Measurements from ENCODE around the gene CBX7. TPM values are rescaled to one million over a fixed set of nuclear protein-coding genes. Genes with fewer than 3 reads are reported as not detected.
A peak's percentile ranks its signal among the peaks of the same experiment; 100 is the strongest.

CBX7 gene
- total RNA-seq, 4 donors from 2014 or later, result 4.7 to 56.1 (median 19.5) TPM

DNA sequence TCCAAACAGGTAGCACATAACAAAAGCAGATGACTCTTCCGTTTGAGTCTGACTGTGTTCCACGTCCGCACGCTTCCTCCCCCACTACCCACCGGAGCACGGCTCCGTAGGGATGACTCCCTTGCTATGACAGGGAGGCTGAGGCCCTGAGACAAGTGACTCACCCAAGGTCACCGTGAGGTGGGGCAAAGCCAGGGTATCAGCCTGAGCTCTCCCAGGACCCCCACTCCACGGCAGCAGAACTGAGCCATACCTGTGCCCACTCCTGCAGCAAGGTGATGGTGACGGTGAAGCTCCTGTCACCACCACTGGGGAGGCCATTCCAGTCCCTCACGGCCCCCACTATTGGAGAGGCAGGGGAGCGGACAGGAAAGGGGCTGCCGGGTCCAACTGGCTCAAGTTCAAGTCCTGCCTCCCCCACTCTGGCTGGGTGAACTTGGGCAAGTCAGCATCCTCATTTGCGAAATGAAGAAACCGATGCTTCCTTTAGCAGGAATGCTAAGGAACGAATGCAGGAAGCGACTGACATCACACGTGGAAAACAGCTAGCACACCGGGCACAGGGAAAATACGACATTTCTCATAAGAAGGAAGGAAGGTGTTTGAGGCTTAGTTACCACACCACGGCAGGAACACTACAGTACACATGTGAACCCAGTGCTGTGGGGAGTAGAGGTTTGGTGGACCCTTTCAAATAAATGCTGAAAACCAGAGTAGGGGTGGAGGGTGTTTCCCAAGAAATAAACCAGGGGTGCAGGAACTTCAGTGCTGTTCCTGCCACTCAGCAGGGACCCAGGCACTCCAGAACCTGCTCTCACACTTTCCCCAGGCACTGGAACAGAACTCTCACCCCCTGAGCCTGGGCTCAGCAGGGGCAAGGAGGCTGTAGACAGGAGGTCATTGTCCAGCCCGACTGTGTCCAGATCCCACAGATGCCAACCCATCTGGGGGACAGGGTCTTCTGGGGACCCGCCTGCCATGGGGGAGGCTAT lies 32.4 kb upstream of the CBX7 start:
- H3K4me3 ChIP-seq, result no peak overlapping the region
- H3K9me3 ChIP-seq, result peaks cover 0 to 5% (median 0%) of the 10 kb centered on the region in 3 donors
- H3K4me1 ChIP-seq, result peaks cover 6 to 21% (median 8%) of the 10 kb centered on the region in 3 donors
- DNase-seq, result no peak
- no peak for TF ChIP-seq POLR2A (IDR thresholded peaks at IDR 0.05)
- TF ChIP-seq CTCF (IDR thresholded peaks at IDR 0.05), result no peak
- H3K36me3 ChIP-seq, result no peaks in the 10 kb centered on the region
- peak overlapping the region; percentile 22 to 82 (median 70) for H3K27ac ChIP-seq
- H3K27me3 ChIP-seq, result no peaks in the 10 kb centered on the region
- intact Hi-C loops (cut with DNase I), result no loop called here
- 73 to 75% methylated on average over 16 to 21 of the region's 23 CpGs for WGBS, 2 donors

DNA sequence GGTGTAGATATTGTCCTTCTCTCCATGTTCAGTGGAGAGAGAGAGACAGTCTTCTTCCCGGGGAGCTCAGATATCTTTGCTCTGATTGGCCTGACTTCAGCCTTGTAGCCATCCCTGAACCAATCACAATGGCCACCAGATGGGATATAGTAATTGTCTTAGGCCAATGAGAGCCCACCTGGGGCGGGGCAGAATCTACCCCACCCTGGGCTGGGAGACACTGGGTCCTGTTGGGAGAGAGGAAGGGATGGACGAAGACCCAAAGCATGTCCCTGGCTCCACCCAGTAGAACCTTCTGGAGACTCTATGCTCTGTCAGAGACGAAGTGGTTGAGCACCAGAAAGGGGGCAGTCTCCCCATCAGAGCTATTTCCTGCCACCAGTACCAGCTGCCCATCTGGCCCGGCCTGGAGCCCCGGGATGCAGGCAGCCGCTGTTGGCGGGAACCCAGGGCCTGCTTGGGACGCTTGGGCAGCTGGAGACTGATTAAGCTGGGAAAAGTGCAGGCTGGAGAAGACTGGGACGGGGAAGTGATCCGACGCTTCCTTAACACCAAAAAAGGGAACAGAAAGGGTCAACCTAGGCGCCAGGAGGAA lies 31.6 kb upstream of the CBX7 start:
- H3K4me1 ChIP-seq, result peaks cover 6 to 29% (median 8%) of the 10 kb centered on the region in 3 donors
- TF ChIP-seq CTCF (IDR thresholded peaks at IDR 0.05) (no peak), POLR2A (IDR thresholded peaks at IDR 0.05) (no peak)
- no peak overlapping the region for H3K4me3 ChIP-seq
- no peak for DNase-seq
- WGBS, 2 donors, result 78 to 87% methylated on average over 9 to 10 of the region's 13 CpGs
- H3K9me3 ChIP-seq, result peaks cover 0 to 5% (median 0%) of the 10 kb centered on the region in 3 donors
- peak overlapping the region in 3 of 4 donors; percentile 63 to 82 (median 77) for H3K27ac ChIP-seq
- H3K27me3 ChIP-seq, result no peaks in the 10 kb centered on the region
- H3K36me3 ChIP-seq, result no peaks in the 10 kb centered on the region
- intact Hi-C loops (cut with DNase I), result no loop called here

GRCh38 chr22:39182478-39183030 lies 30.1 kb upstream of the CBX7 start:
- H3K27me3 ChIP-seq, result no peaks in the 10 kb centered on the region
- intact Hi-C loops (cut with DNase I), result no loop called here
- no peak for TF ChIP-seq CTCF (IDR thresholded peaks at IDR 0.05)
- TF ChIP-seq POLR2A (IDR thresholded peaks at IDR 0.05), result no peak
- H3K36me3 ChIP-seq, result no peaks in the 10 kb centered on the region
- H3K9me3 ChIP-seq, result peaks cover 0 to 5% (median 0%) of the 10 kb centered on the region in 3 donors
- H3K27ac ChIP-seq, result no peak overlapping the region
- H3K4me1 ChIP-seq, result peaks cover 6 to 41% (median 8%) of the 10 kb centered on the region in 3 donors
- DNase-seq, result no peak
- 79 to 95% methylated on average over 4 to 5 of the region's 6 CpGs for WGBS, 2 donors
- no peak overlapping the region for H3K4me3 ChIP-seq

DNA sequence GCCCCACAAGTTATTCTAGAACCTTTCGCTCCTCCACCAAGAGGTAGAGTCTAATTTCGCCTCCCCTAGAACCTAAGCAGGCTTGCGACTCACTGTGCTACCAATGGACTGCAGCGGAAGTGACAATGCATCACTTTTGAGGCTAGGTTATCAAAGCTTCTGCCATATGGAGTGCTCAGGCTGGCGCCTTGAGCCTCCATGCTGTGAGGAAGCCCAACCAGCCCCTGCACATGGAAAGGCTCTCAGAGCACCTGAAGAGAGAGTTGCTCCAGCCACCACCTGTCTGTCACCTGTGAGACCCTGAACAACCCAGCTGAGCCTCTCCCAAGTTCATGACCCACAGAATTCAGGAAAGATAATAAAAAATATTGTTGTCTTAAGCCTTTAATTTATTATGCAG lies 29.3 kb upstream of the CBX7 start:
- 81 to 90% methylated on average over 2 to 5 of the region's 5 CpGs for WGBS, 2 donors
- no peak overlapping the region for H3K27ac ChIP-seq
- intact Hi-C loops (cut with DNase I), result no loop called here
- DNase-seq, result no peak
- peaks cover 0 to 5% (median 0%) of the 10 kb centered on the region in 3 donors for H3K9me3 ChIP-seq
- no peaks in the 10 kb centered on the region for H3K36me3 ChIP-seq
- H3K4me1 ChIP-seq, result peaks cover 6 to 49% (median 15%) of the 10 kb centered on the region in 3 donors
- H3K27me3 ChIP-seq, result no peaks in the 10 kb centered on the region
- H3K4me3 ChIP-seq, result no peak overlapping the region
- no peak for TF ChIP-seq POLR2A (IDR thresholded peaks at IDR 0.05)
- no peak for TF ChIP-seq CTCF (IDR thresholded peaks at IDR 0.05)

Measured in esophagus squamous epithelium (tissue), 5 donors.